GM12891 (cell line): ENCODE data around the gene ANKRD40CL.

ENCODE experiments used
- PAX5 ChIP-seq: IDR thresholded peaks from 2 replicates; pipeline ENCODE4 v1.6.1; 2011; ENCODE audit warnings: low read length, moderate library complexity, mild to moderate bottlenecking; ENCODE audit not compliant: insufficient read depth, severe bottlenecking
- POLR2A ChIP-seq: IDR thresholded peaks from 2 replicates; pipeline ENCODE4 v1.6.1; 2011; ENCODE audit warnings: low read depth, low read length, control low read depth
- POLR2AphosphoS5 ChIP-seq: IDR thresholded peaks from 2 replicates; pipeline ENCODE4 v1.6.1; 2011; ENCODE audit warnings: low read depth, low read length, control low read depth
- POU2F2 ChIP-seq: IDR thresholded peaks from 2 replicates; pipeline ENCODE4 v1.6.1; 2011; ENCODE audit warnings: low read depth, mild to moderate bottlenecking, control low read depth, low read length, moderate library complexity
- SPI1 ChIP-seq: IDR thresholded peaks from 2 replicates; pipeline ENCODE4 v1.6.1; 2011; ENCODE audit warnings: low read depth, low read length, control low read depth
- TAF1 ChIP-seq: IDR thresholded peaks from 2 replicates; pipeline ENCODE4 v1.6.1; 2011; ENCODE audit warnings: low read depth, low read length, control low read depth

- TF ChIP-seq POLR2A (no peak), POLR2AphosphoS5 (no peak), SPI1 (no peak), TAF1 (no peak), POU2F2 (no peak), PAX5 (no peak)
These were observed 35.6 kb upstream of the ANKRD40CL start for GRCh38 chr17:50802609-50803571.
